Testis (tissue), 2 donors: ENCODE data around the gene COL11A2.

Experiments used
- CTCF ChIP-seq, 3 experiments: fragments of 450-650 bp in 2 of 3; fragments of 200-600 bp in 1 of 3; sonication (generic) in 1 of 3; IDR thresholded peaks; one replicate each; pipeline ENCODE4 v1.5.1; 2016 to 2019; ENCODE audit warnings: antibody characterized with exemption in 3 of 3, mild to moderate bottlenecking in 2 of 3, moderate library complexity in 1 of 3
- POLR2A ChIP-seq: fragments of 450-650 bp; IDR thresholded peaks from one replicate; pipeline ENCODE4 v1.6.1; 2017; ENCODE audit warnings: antibody characterized with exemption, mild to moderate bottlenecking, moderate library complexity

GRCh38 chr6:33236852-33237251 lies 44.6 kb upstream of the COL11A2 start:
- TF ChIP-seq CTCF (IDR thresholded peaks at IDR 0.05) (no peak), POLR2A (no peak)
